Activated CD4-positive, alpha-beta memory T cell treated with anti-CD3 and anti-CD28 coated beads, Interleukin-2, amount 10 ng/mL, durations not matched to agents 7 days and 5 days (primary cell): ENCODE results near the gene CHAF1A. TPM values are rescaled to one million over a fixed set of nuclear protein-coding genes. Genes with fewer than 3 reads are reported as not detected.

Experiments
- CTCF ChIA-PET: fragments of 350-600 bp; sonication (Branson Sonifier 250); formaldehyde crosslinking; loops from one replicate; lab custom pipeline; 2021; ENCODE audit warnings: antibody characterized with exemption, inconsistent platforms; lab: Charles Lee
- POLR2A ChIA-PET: fragments of 350-600 bp; sonication (Branson Sonifier 250); formaldehyde crosslinking; loops from one replicate; lab custom pipeline; 2021; ENCODE audit warnings: antibody characterized with exemption; lab: Charles Lee
- DNase-seq: peaks from one replicate; pipeline ENCODE4 v3.0.0-alpha.2; 2020
- H3K27ac Mint-ChIP-seq: one replicate; pipeline ENCODE4 v1.8.0; 2021; ENCODE audit warnings: mild to moderate bottlenecking, mixed read lengths
- H3K27me3 Mint-ChIP-seq: one replicate; pipeline ENCODE4 v1.8.0; 2021; ENCODE audit warnings: mixed read lengths
- H3K36me3 Mint-ChIP-seq: one replicate; pipeline ENCODE4 v1.8.0; 2021; ENCODE audit warnings: low read depth, mixed read lengths
- H3K4me1 Mint-ChIP-seq: one replicate; pipeline ENCODE4 v1.8.0; 2021; ENCODE audit warnings: mixed read lengths
- H3K4me3 Mint-ChIP-seq: one replicate; pipeline ENCODE4 v1.8.0; 2021; ENCODE audit warnings: mild to moderate bottlenecking, mixed read lengths
- H3K9me3 Mint-ChIP-seq: one replicate; pipeline ENCODE4 v1.8.0; 2021; ENCODE audit warnings: mixed read lengths
- total RNA-seq, 2 experiments: library from RNA; stranded (reverse); gene quantifications; one replicate each; pipeline ENCODE4 v1.2.3, GENCODE V29; 2021

CHAF1A gene
- total RNA-seq, 2 experiments from 2014 or later = 71.7 to 82.5 TPM

GRCh38 chr19:4425537-4425936 lies 23.1 kb downstream of the CHAF1A start:
- CTCF ChIA-PET = no interaction called here

GRCh38 chr19:4428326-4428975 lies 26.0 kb downstream of the CHAF1A start:
- Mint-ChIP-seq H3K9me3 (no peaks in the 10 kb centered on the region), H3K4me3 (no peak overlapping the region), H3K36me3 (peaks cover 58% of the 10 kb centered on the region), H3K27me3 (no peaks in the 10 kb centered on the region), H3K4me1 (peaks cover 2% of the 10 kb centered on the region), H3K27ac (no peak overlapping the region)
- no peak for DNase-seq
- CTCF ChIA-PET = no interaction called here
- POLR2A ChIA-PET = no interaction called here

More at GRCh38 chr19:4425537-4425936, 23.1 kb downstream of the CHAF1A start:
- Mint-ChIP-seq H3K27me3 (no peaks in the 10 kb centered on the region), H3K4me3 (no peak overlapping the region), H3K36me3 (peaks cover 50% of the 10 kb centered on the region), H3K9me3 (no peaks in the 10 kb centered on the region), H3K4me1 (peaks cover 10% of the 10 kb centered on the region), H3K27ac (no peak overlapping the region)
- DNase-seq = no peak
- POLR2A ChIA-PET = no interaction called here

- DNase-seq = no peak
- ChIA-PET CTCF (no interaction called here), POLR2A (no interaction called here)
- Mint-ChIP-seq H3K9me3 (no peaks in the 10 kb centered on the region), H3K36me3 (peaks cover 53% of the 10 kb centered on the region), H3K27ac (no peak overlapping the region), H3K4me3 (no peak overlapping the region), H3K4me1 (no peaks in the 10 kb centered on the region), H3K27me3 (no peaks in the 10 kb centered on the region)
Measured at GRCh38 chr19:4429256-4429655, 26.8 kb downstream of the CHAF1A start.

- Mint-ChIP-seq H3K36me3 (peaks cover 58% of the 10 kb centered on the region), H3K4me3 (no peak overlapping the region), H3K4me1 (no peaks in the 10 kb centered on the region), H3K9me3 (no peaks in the 10 kb centered on the region), H3K27ac (no peak overlapping the region), H3K27me3 (no peaks in the 10 kb centered on the region)
- no peak for DNase-seq
- ChIA-PET CTCF (no interaction called here), POLR2A (no interaction called here)
Measured at GRCh38 chr19:4429771-4430171, 27.3 kb downstream of the CHAF1A start.

- H3K9me3 Mint-ChIP-seq = no peaks in the 10 kb centered on the region
- no peak overlapping the region for H3K27ac Mint-ChIP-seq
- H3K4me3 Mint-ChIP-seq = no peak overlapping the region
- CTCF ChIA-PET = no interaction called here
- POLR2A ChIA-PET = no interaction called here
- H3K27me3 Mint-ChIP-seq = no peaks in the 10 kb centered on the region
- H3K36me3 Mint-ChIP-seq = peaks cover 59% of the 10 kb centered on the region
- DNase-seq = no peak
- H3K4me1 Mint-ChIP-seq = no peaks in the 10 kb centered on the region
Measured at GRCh38 chr19:4430760-4431159, 28.3 kb downstream of the CHAF1A start.

GRCh38 chr19:4431296-4431695 lies 28.9 kb downstream of the CHAF1A start:
- Mint-ChIP-seq H3K9me3 (no peaks in the 10 kb centered on the region), H3K4me1 (no peaks in the 10 kb centered on the region), H3K27me3 (no peaks in the 10 kb centered on the region), H3K27ac (no peak overlapping the region), H3K4me3 (no peak overlapping the region), H3K36me3 (peaks cover 56% of the 10 kb centered on the region)
- no peak for DNase-seq
- POLR2A ChIA-PET = interaction anchor here (1.2 kb wide), 1 partner anchor 14 kb away, joined by 3 read pairs; no protein-coding TSS in a partner anchor
- CTCF ChIA-PET = no interaction called here

- no peaks in the 10 kb centered on the region for H3K27me3 Mint-ChIP-seq
- POLR2A ChIA-PET = interaction anchor here (1.2 kb wide), 1 partner anchor 13 kb away, joined by 3 read pairs; no protein-coding TSS in a partner anchor
- H3K4me1 Mint-ChIP-seq = no peaks in the 10 kb centered on the region
- H3K9me3 Mint-ChIP-seq = no peaks in the 10 kb centered on the region
- no peak for DNase-seq
- no peak overlapping the region for H3K27ac Mint-ChIP-seq
- peaks cover 56% of the 10 kb centered on the region for H3K36me3 Mint-ChIP-seq
- CTCF ChIA-PET = no interaction called here
- H3K4me3 Mint-ChIP-seq = no peak overlapping the region
Measured at GRCh38 chr19:4431808-4432674, 29.6 kb downstream of the CHAF1A start.

GRCh38 chr19:4432918-4433506 lies 30.6 kb downstream of the CHAF1A start:
- no peaks in the 10 kb centered on the region for H3K4me1 Mint-ChIP-seq
- H3K27ac Mint-ChIP-seq = no peak overlapping the region
- no peaks in the 10 kb centered on the region for H3K9me3 Mint-ChIP-seq
- no peak for DNase-seq
- peaks cover 58% of the 10 kb centered on the region for H3K36me3 Mint-ChIP-seq
- ChIA-PET CTCF (no interaction called here), POLR2A (no interaction called here)
- H3K4me3 Mint-ChIP-seq = no peak overlapping the region
- H3K27me3 Mint-ChIP-seq = no peaks in the 10 kb centered on the region

- ChIA-PET POLR2A (no interaction called here), CTCF (no interaction called here)
- Mint-ChIP-seq H3K4me1 (no peaks in the 10 kb centered on the region), H3K36me3 (peaks cover 54% of the 10 kb centered on the region), H3K27me3 (no peaks in the 10 kb centered on the region), H3K4me3 (no peak overlapping the region), H3K9me3 (no peaks in the 10 kb centered on the region), H3K27ac (no peak overlapping the region)
- no peak for DNase-seq
Measured at GRCh38 chr19:4434391-4434790, 32.0 kb downstream of the CHAF1A start.

GRCh38 chr19:4436231-4436630 lies 33.8 kb downstream of the CHAF1A start:
- DNase-seq = no peak
- POLR2A ChIA-PET = no interaction called here
- Mint-ChIP-seq H3K27ac (no peak overlapping the region), H3K36me3 (peaks cover 44% of the 10 kb centered on the region), H3K9me3 (no peaks in the 10 kb centered on the region), H3K4me3 (no peak overlapping the region), H3K27me3 (no peaks in the 10 kb centered on the region), H3K4me1 (no peaks in the 10 kb centered on the region)
- CTCF ChIA-PET = no interaction called here

- Mint-ChIP-seq H3K27ac (no peak overlapping the region), H3K4me1 (peaks cover 2% of the 10 kb centered on the region), H3K4me3 (no peak overlapping the region), H3K36me3 (peaks cover 39% of the 10 kb centered on the region), H3K27me3 (no peaks in the 10 kb centered on the region), H3K9me3 (no peaks in the 10 kb centered on the region)
- POLR2A ChIA-PET = no interaction called here
- CTCF ChIA-PET = no interaction called here
- DNase-seq = no peak
Measured at GRCh38 chr19:4437103-4437502, 34.7 kb downstream of the CHAF1A start.

- Mint-ChIP-seq H3K4me3 (no peak overlapping the region), H3K27ac (no peak overlapping the region)
Measured at GRCh38 chr19:4439243-4439642, 36.8 kb downstream of the CHAF1A start.

More at GRCh38 chr19:4439243-4439642, 36.8 kb downstream of the CHAF1A start:
- Mint-ChIP-seq H3K27me3 (no peaks in the 10 kb centered on the region), H3K4me1 (peaks cover 2% of the 10 kb centered on the region), H3K9me3 (no peaks in the 10 kb centered on the region), H3K36me3 (peaks cover 38% of the 10 kb centered on the region)
- ChIA-PET POLR2A (no interaction called here), CTCF (no interaction called here)
- DNase-seq = no peak
